ENCODE results near the gene RASA1. TPM values are rescaled to one million over a fixed set of nuclear protein-coding genes. Genes with fewer than 3 reads are reported as not detected.

RASA1 gene
- total and polyA plus RNA-seq, 9 of the 15 experiments (the other 6 are each of a cell fraction or from before 2014, with no cell fraction given): 3.2 to 17.3 (median 9.2) TPM

- H3K4me3 ChIP-seq: no peak overlapping the region
- BruUV-seq (replicated peaks): no TSS peak
- H4K20me1 ChIP-seq (replicated peaks; ENCODE audit: control insufficient read depth, insufficient read depth, low read length): no peaks in the 10 kb centered on the region
- no peak overlapping the region for H3K4me2 ChIP-seq (ENCODE audit: insufficient read depth, low read length)
- in situ Hi-C loops (cut with MboI) (no loop called here), intact Hi-C loops (cut with micrococcal nuclease) (no loop called here)
- no peak for FAIRE-seq
- CTCF ChIA-PET (ENCODE audit: low intra/inter-chr PET ratio): no interaction called here
- POLR2A ChIA-PET: no interaction called here
- no peak overlapping the region for H3K9ac ChIP-seq (ENCODE audit: insufficient read depth in 1 of 2, low read depth in 2 of 2, low read length in 2 of 2)
- 1% methylated on average over 5 of the region's 5 CpGs for WGBS (ENCODE audit: insufficient coverage, low coverage, missing lambda C conversion rate)
- no peaks in the 10 kb centered on the region for H3K9me1 ChIP-seq (ENCODE audit: control insufficient read depth, insufficient read depth, low read length)
- no peaks in the 10 kb centered on the region for H3K4me1 ChIP-seq (replicated peaks in 1 of 2; ENCODE audit: control insufficient read depth in 2 of 2, insufficient read depth in 2 of 2, low read length in 2 of 2)
- no peak overlapping the region for H3K27ac ChIP-seq (ENCODE audit: extremely low read depth, low read depth, low read length)
- no peak for ATAC-seq
- H2AFZ ChIP-seq (ENCODE audit: low read depth, low read length): no peak overlapping the region
- no peaks in the 10 kb centered on the region for H3K79me2 ChIP-seq (ENCODE audit: control insufficient read depth, insufficient read depth, low read length)
- H3K36me3 ChIP-seq (ENCODE audit: control insufficient read depth, insufficient read depth, low read length): no peaks in the 10 kb centered on the region
- TF ChIP-seq FOXJ2 (tag; IDR thresholded peaks at IDR 0.05) (0 out of 2 replicates have a peak, but pooled peaks have one; percentile 30), NR3C1 (CRISPR knock-in tag; IDR thresholded peaks at IDR 0.05) (no peak), RFX1 (IDR thresholded peaks at IDR 0.05) (peak; percentile 68), ZNF512 (tag; IDR thresholded peaks at IDR 0.05) (no peak), PURB (CRISPR knock-in tag; IDR thresholded peaks at IDR 0.05; ENCODE audit: low read depth) (no peak), ZNF766 (CRISPR knock-in tag; conservative IDR thresholded peaks at IDR 0.05) (peak; percentile 87)
- no peaks in the 10 kb centered on the region for H3K9me3 ChIP-seq (replicated peaks; ENCODE audit: control insufficient read depth, insufficient read depth, low read depth, low read length)
- no peaks in the 10 kb centered on the region; a peak in 1 of 5 replicates for H3K27me3 ChIP-seq (ENCODE audit: control insufficient read depth in 2 of 2, insufficient read depth in 2 of 2, low read length in 2 of 2)
- DNase-seq (ENCODE audit: extremely low read depth in 1 of 4, low spot score in 3 of 4): no peak
Observed at GRCh38 chr5:87231037-87231808, 36.5 kb upstream of the RASA1 start.

Data from K562 (cell line).